CD4-positive, alpha-beta T cell treated with Interleukin-1 beta for 1 hour (primary cell): Measurements from ENCODE around the gene NOP58.
A peak's percentile ranks its signal among the peaks of the same experiment; 100 is the strongest.
"Not testable (repeated sequence)": the region's sequence is repeated elsewhere in the genome, so short reads cannot be mapped to it uniquely, and the experiment has no call there.

ENCODE experiments used
- DNase-seq, 2 donors: peaks; one replicate each; pipeline ENCODE4 v3.0.0-alpha.2; 2020 to 2022

NOP58 gene

GRCh38 chr2:202265467-202266277 lies at the start of gene NOP58:
NOP58 (plus strand) TSS chr2:202265763; CDS start chr2:202265942, 179 bp downstream.
- DNase-seq, result peak; percentile 93 to 94

- DNase-seq, result no peak
These were observed 43.7 kb upstream of the NOP58 start for GRCh38 chr2:202221873-202222272.

GRCh38 chr2:202237787-202238233 lies 27.8 kb upstream of the NOP58 start:
- peak in 1 of 2 donors; percentile 3 for DNase-seq

- DNase-seq, result peak; percentile 91 to 93
These were observed 27.0 kb upstream of the NOP58 start, which contains the start of gene SUMO1 for GRCh38 chr2:202238234-202239197. SUMO1 (minus strand) TSS chr2:202238597; CDS start chr2:202238451, 146 bp downstream.

- not testable (repeated sequence) for DNase-seq
These were observed 17.9 kb upstream of the NOP58 start for GRCh38 chr2:202247710-202248109.

GRCh38 chr2:202249521-202250253 lies 15.9 kb upstream of the NOP58 start:
- no peak for DNase-seq

- DNase-seq, result no peak
These were observed 14.1 kb upstream of the NOP58 start for GRCh38 chr2:202251494-202251893.

- DNase-seq, result no peak
These were observed 4.0 kb upstream of the NOP58 start for GRCh38 chr2:202261531-202261930.

GRCh38 chr2:202267495-202267894 lies 1.9 kb downstream of the NOP58 start:
- DNase-seq, result peak in 1 of 2 donors; percentile 24

GRCh38 chr2:202269585-202269984 lies 4.0 kb downstream of the NOP58 start:
- peak in 1 of 2 donors; percentile 36 for DNase-seq

- DNase-seq, result no peak
These were observed 4.9 kb downstream of the NOP58 start for GRCh38 chr2:202270487-202270886.

- not testable (repeated sequence) for DNase-seq
These were observed 10.6 kb downstream of the NOP58 start for GRCh38 chr2:202276078-202276720.

GRCh38 chr2:202278036-202278760 lies 12.6 kb downstream of the NOP58 start:
- no peak for DNase-seq

- DNase-seq, result no peak
These were observed 13.4 kb downstream of the NOP58 start for GRCh38 chr2:202278944-202279343.

GRCh38 chr2:202286595-202286994 lies 21.0 kb downstream of the NOP58 start:
- DNase-seq, result no peak

GRCh38 chr2:202289394-202290204 lies 24.0 kb downstream of the NOP58 start:
- no peak for DNase-seq

- DNase-seq, result no peak
These were observed 24.8 kb downstream of the NOP58 start for GRCh38 chr2:202290316-202290715.

GRCh38 chr2:202290970-202291369 lies 25.4 kb downstream of the NOP58 start:
- no peak for DNase-seq

- DNase-seq, result no peak
These were observed 34.1 kb downstream of the NOP58 start for GRCh38 chr2:202299712-202300111.

GRCh38 chr2:202306034-202306433 lies 40.5 kb downstream of the NOP58 start:
- DNase-seq, result no peak
